Measurements from ENCODE around the gene TMEM184B. TPM values are rescaled to one million over a fixed set of nuclear protein-coding genes. Genes with fewer than 3 reads are reported as not detected.
A peak's percentile ranks its signal among the peaks of the same experiment; 100 is the strongest.

Gene TMEM184B
- total and polyA plus RNA-seq, 2 of the 8 experiments (the other 6 are each of a cell fraction or from before 2014, with no cell fraction given), result 41.6 to 81.0 TPM

DNA sequence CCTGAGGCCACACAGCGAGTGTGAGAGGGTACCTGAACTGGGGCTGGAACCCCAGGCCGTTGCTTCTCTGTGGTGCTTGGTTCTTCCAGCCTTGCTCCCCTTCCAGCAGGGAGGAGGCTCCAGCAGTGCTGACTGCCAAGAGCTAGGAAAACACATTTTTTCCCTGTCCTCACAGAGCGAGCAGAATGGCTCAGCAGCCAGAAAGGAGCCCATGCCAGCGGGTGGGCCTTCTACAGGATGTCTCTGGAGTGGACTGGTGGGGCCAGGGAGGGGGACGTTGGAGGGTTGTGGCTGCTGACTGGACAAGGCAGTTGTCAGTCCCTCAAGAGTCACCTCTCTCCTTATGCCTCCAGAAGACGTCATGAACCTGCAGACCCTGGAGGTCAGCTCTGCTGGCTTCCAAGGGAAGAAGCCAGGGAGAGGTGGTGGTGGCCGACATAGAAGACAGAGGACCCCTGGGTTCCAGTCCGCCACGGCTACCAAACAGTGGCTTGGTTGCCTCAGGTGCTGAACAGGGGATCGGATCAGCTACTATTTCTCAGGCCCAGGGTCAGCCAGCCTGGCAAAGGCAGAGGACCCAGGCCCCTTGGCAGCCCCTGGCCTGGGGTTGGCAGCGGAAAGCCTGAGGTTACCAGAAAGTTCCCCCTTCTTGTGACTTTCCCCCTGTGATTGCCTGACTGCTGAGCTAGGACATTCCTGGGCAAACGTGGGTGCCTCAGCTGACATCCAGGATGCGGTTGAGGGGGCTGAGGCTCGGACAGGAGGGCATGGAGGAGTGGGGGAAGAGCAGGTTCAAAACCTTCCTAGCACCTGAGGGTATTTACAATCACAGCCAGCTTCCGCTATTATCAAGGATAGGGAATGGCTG, 67.3 kb downstream of the TMEM184B start:
- H4K20me1 ChIP-seq (replicated peaks in 1 of 2; ENCODE audit: control insufficient read depth in 1 of 2, insufficient read depth in 2 of 2, low read length in 2 of 2), result peaks cover 7 to 12% of the 10 kb centered on the region in 2 experiments
- DNase-seq (ENCODE audit: low read depth in 1 of 2, low spot score in 2 of 2), result no peak
- H2BK20ac ChIP-seq (ENCODE audit: low read length), result no peak overlapping the region
- no peak overlapping the region for H2BK5ac ChIP-seq (ENCODE audit: low read depth, low read length)
- H4K91ac ChIP-seq (replicated peaks; ENCODE audit: insufficient read length, low read length), result no peak overlapping the region
- H2BK15ac ChIP-seq (ENCODE audit: low read length), result no peak overlapping the region
- H2AFZ ChIP-seq (ENCODE audit: low read length), result no peak overlapping the region
- H3K27ac ChIP-seq (ENCODE audit: low read depth, low read length), result no peak overlapping the region
- ChIA-PET POLR2A (ENCODE audit: partially characterized antibody) (interaction anchor here (1.1 to 6.6 kb wide), 3 partner anchors 9 to 61 kb away, joined by 3 to 65 read pairs (median 4); no protein-coding TSS in a partner anchor), CTCF (ENCODE audit: partially characterized antibody) (interaction anchor here (0.6 to 2.8 kb wide), 7 partner anchors 9 to 342 kb away, joined by 3 to 12 read pairs (median 5); no protein-coding TSS in a partner anchor)
- H4K5ac ChIP-seq (ENCODE audit: insufficient read length, low read depth, low read length), result no peak overlapping the region
- no peak overlapping the region for H3K23ac ChIP-seq (ENCODE audit: insufficient read length)
- no peak overlapping the region for H3K56ac ChIP-seq (replicated peaks; ENCODE audit: insufficient read length, low read depth, low read length)
- H3K79me1 ChIP-seq (ENCODE audit: low read depth, low read length), result no peaks in the 10 kb centered on the region
- H4K8ac ChIP-seq (ENCODE audit: extremely low read depth, insufficient read depth, low read length), result no peak overlapping the region
- H3K4ac ChIP-seq (replicated peaks; ENCODE audit: insufficient read length, low read depth, low read length), result no peak overlapping the region
- no peaks in the 10 kb centered on the region for H3K9me3 ChIP-seq (ENCODE audit: insufficient read depth in 2 of 2, low read depth in 1 of 2, low read length in 1 of 2)
- 88% methylated on average over 15 of the region's 15 CpGs; no CpG with 5 or more reads in 1 of the 2 experiments for WGBS, 2 experiments (ENCODE audit: extremely low coverage in 1 of 2, insufficient coverage in 1 of 2, insufficient read length in 1 of 2, insufficient replicate concordance in 2 of 2, low coverage in 1 of 2, low lambda C conversion rate in 2 of 2, missing lambda C conversion rate in 1 of 2)
- H2BK12ac ChIP-seq (ENCODE audit: low read depth, low read length), result no peak overlapping the region
- no peak overlapping the region for H3K9ac ChIP-seq (replicated peaks in 1 of 4; ENCODE audit: extremely low read depth in 1 of 4, low read depth in 3 of 4, low read length in 3 of 4)
- H3K4me3 ChIP-seq (ENCODE audit: extremely low read depth in 1 of 4, insufficient read depth in 2 of 4, low read depth in 3 of 4, low read length in 4 of 4), result no peak overlapping the region
- no peak for FAIRE-seq
- H3K18ac ChIP-seq (ENCODE audit: extremely low read depth, low read length), result no peak overlapping the region
- no peak overlapping the region for H2AK5ac ChIP-seq (ENCODE audit: low read depth, low read length)
- no peaks in the 10 kb centered on the region for H3K36me3 ChIP-seq (ENCODE audit: control insufficient read depth in 2 of 4, insufficient read depth in 4 of 4, low read length in 3 of 4)
- TF ChIP-seq POLR2A (IDR thresholded peaks at IDR 0.05; ENCODE audit: control extremely low read depth in 1 of 2, low read depth in 2 of 2, low read length in 2 of 2), result 0 out of 3 replicates have a peak, but pooled peaks of 1 of the 2 experiments have one; percentile 20
- TF ChIP-seq BRCA1 (IDR thresholded peaks at IDR 0.05; ENCODE audit: low read depth, low read length), result no peak
- no peak for TF ChIP-seq HDAC6 (IDR thresholded peaks at IDR 0.05; ENCODE audit: low read depth, low read length)
- no peak for TF ChIP-seq ASH2L (IDR thresholded peaks at IDR 0.05; ENCODE audit: low read length)
- no peak for TF ChIP-seq RAD21 (IDR thresholded peaks at IDR 0.05 in 1 of 2, conservative IDR thresholded peaks at IDR 0.05 in 1 of 2; ENCODE audit: low read depth in 2 of 2, low read length in 2 of 2)
- no peak overlapping the region for H3K4me2 ChIP-seq (ENCODE audit: insufficient read depth in 1 of 2, low read depth in 2 of 2, low read length in 2 of 2)
- peaks cover 2 to 21% of the 10 kb centered on the region in 2 experiments; a peak in 2 of 4 replicates for H3K79me2 ChIP-seq (ENCODE audit: control insufficient read depth in 1 of 2, insufficient read depth in 2 of 2, low read length in 2 of 2)
- H3K27me3 ChIP-seq (replicated peaks in 1 of 4; ENCODE audit: control insufficient read depth in 3 of 4, extremely low read depth in 1 of 4, insufficient read depth in 3 of 4, low read length in 3 of 4), result peaks cover 0 to 14% (median 11%) of the 10 kb centered on the region in 4 experiments; a peak in 5 of 7 replicates
- H3K4me1 ChIP-seq (replicated peaks in 1 of 4; ENCODE audit: control insufficient read depth in 3 of 4, insufficient read depth in 4 of 4, low read length in 3 of 4), result peaks cover 0 to 10% (median 6%) of the 10 kb centered on the region in 4 experiments; a peak in 6 of 7 replicates
- H3K23me2 ChIP-seq (ENCODE audit: low read depth, low read length), result peaks cover 17% of the 10 kb centered on the region
- no peak overlapping the region for H3K14ac ChIP-seq (ENCODE audit: insufficient read length)
- H2BK120ac ChIP-seq (replicated peaks; ENCODE audit: low read depth, low read length), result no peak overlapping the region
